SK-MEL-5 (cell line): ENCODE data around the gene MAML1. TPM values are rescaled to one million over a fixed set of nuclear protein-coding genes. Genes with fewer than 3 reads are reported as not detected.
A peak's percentile ranks its signal among the peaks of the same experiment; 100 is the strongest.
"Not testable (repeated sequence)": the region's sequence is repeated elsewhere in the genome, so short reads cannot be mapped to it uniquely, and the experiment has no call there.

Source experiments
- DNase-seq: peaks from one replicate; pipeline ENCODE4 v3.0.0-alpha.2; 2016; ENCODE audit warnings: low read depth, low spot score
- in situ Hi-C: cut with HindIII; loops from 2 replicates; pipeline ENCODE4 v1.10.0; 2016; ENCODE audit warnings: low sequenced_read_pairs, high pct_unique_total_duplicates, low pct_unique_long_range_greater_than_20kb
- polyA plus RNA-seq, 2 experiments: library from polyadenylated mRNA; depleted of rRNA; stranded (reverse); fragments of >200 nt; gene quantifications; 2 replicates each; pipeline ENCODE4 v1.2.3, GENCODE V29; 2015
- total RNA-seq: library from RNA; depleted of rRNA; stranded (reverse); fragments of >200 nt; shearing (Covaris generic); gene quantifications from 2 replicates; pipeline ENCODE4 v1.2.3, GENCODE V29; 2014; rRNA removed

The MAML1 gene, protein sequence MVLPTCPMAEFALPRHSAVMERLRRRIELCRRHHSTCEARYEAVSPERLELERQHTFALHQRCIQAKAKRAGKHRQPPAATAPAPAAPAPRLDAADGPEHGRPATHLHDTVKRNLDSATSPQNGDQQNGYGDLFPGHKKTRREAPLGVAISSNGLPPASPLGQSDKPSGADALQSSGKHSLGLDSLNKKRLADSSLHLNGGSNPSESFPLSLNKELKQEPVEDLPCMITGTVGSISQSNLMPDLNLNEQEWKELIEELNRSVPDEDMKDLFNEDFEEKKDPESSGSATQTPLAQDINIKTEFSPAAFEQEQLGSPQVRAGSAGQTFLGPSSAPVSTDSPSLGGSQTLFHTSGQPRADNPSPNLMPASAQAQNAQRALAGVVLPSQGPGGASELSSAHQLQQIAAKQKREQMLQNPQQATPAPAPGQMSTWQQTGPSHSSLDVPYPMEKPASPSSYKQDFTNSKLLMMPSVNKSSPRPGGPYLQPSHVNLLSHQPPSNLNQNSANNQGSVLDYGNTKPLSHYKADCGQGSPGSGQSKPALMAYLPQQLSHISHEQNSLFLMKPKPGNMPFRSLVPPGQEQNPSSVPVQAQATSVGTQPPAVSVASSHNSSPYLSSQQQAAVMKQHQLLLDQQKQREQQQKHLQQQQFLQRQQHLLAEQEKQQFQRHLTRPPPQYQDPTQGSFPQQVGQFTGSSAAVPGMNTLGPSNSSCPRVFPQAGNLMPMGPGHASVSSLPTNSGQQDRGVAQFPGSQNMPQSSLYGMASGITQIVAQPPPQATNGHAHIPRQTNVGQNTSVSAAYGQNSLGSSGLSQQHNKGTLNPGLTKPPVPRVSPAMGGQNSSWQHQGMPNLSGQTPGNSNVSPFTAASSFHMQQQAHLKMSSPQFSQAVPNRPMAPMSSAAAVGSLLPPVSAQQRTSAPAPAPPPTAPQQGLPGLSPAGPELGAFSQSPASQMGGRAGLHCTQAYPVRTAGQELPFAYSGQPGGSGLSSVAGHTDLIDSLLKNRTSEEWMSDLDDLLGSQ
- total RNA-seq: 5.1 TPM in 2 replicates
- polyA plus RNA-seq (2015; cell fraction: cytosol; rRNA removed): 13.5 and 22.3 TPM in 2 replicates
- 9.8 and 16.3 TPM in 2 replicates for polyA plus RNA-seq (2015; cell fraction: nucleus; rRNA removed)

DNA sequence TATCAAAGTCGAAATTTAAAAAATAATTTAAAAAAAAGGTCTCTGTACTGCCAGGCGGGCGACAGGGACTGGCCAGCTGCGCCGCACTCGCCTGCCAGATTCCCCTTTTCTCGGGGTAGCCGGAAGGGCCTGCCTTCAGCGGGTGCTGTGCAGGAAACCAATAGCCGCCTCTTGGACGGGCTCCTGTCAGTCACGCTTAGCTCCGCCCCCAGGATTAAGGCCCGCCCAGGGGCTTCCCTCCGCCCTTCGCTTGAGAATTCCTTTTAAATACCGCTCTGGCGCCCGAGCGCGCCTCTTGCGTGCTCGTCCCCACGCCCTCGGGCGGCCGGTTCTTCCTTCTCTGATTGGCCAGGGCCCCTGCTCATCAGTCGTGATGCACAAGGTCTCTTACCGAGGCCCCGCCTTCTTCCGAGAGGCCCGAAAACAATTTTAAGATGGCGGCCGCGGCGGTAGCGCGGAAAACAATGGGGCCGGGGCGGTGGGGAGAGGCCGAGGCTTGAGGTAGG is at the start of gene MAML1:
MAML1 (plus strand) TSS at position 411 of the 506 bp plus-strand sequence. CDS start 291 bp downstream, outside the sequence.
- DNase-seq: peak; percentile 98
- in situ Hi-C loops: no loop called here

DNA sequence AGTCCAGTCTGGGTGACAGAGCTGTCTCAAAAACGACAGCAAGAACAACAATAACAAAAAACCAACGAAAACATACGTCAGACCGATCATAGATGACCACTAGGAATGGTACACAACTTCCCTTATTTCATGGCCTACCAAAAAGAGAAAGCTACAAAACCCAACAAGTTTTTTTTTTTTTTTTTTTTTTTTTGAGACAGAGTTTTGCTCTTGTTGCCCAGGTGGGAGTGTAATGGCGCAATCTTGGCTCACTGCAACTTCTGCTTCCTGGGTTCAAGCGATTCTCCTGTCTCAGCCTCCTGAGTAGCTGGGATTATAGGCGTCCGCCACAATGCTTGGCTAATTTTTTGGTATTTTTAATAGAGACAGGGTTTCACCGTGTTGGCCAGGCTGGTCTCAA is 43.4 kb upstream of the MAML1 start:
- in situ Hi-C loops, DNase-seq: not testable (repeated sequence)

DNA sequence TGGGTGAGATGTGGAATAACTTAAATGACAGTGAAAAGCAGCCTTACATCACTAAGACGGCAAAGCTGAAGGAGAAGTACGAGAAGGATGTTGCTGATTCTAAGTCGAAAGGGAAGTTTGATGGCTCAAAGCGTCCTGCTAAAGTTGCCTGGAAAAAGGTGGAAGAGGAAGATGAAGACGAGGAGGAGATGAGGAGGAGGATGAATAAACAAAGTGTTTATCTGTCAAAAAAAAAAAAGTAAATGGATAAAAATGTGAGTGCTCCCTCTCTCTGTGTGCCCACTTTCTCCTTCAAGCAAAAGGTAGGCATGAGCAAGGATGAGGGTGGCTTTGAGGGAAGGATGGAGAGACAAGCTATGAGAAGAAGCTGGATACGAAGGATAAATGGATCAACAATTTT is 38.1 kb upstream of the MAML1 start:
- in situ Hi-C loops: no loop called here
- no peak for DNase-seq

DNA sequence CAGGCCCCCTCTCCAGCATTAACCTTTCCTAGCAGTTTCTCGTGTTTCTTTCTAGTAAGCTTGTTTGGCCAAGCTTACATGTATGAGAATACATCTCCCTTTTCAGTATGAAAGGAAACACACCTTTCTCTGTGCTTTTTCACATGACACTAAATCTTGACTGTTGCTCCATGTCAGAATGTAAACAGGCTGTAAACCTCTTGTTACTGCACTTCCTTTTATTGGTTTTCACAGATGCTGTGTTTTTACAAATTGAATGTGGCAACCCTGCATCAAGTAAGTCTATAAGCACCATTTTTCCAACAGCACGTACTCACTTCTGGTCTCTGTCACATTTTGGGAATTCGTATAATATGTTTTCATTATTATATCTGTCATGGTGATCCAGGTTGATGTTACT is 36.0 kb upstream of the MAML1 start:
- in situ Hi-C loops: no loop called here
- DNase-seq: no peak

DNA sequence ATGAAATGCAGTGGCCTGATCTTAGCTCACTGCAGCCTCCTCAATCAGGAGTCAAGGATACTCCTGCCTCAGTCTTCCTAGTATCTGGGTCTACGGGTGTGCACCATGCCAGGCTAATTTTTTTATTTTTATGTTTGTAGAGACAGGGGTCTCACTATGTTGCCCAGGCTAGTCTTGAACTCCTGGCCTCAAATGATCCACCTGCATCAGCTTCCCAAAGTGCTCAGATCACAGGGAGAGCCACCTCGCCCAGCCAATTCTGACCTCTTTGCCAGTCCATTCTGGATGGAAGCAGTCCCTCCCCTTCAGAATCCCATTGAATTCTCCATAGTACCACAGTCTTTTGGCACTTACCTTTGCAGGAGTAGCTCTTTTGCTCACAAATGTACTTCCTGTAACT is 35.5 kb upstream of the MAML1 start:
- DNase-seq: no peak
- in situ Hi-C loops: no loop called here

DNA sequence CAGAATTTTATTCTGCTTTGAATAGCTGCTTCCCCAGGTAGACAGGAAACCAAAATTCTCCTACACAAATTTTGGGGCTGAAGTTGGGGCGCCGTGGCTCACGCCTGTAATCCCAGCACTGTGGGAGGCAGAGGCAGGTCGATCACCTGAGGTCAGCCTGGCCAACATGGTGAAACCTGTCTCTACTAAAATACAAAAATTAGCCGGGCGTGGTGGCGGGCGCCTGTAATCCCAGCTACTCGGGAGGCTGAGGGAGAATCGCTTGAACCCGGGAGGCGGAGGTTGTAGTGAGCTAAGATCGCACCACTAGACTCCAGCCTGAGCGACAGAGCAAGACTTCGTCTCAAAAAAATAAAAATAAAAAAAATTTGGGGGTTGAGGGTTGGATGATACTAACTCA is 35.1 kb upstream of the MAML1 start:
- in situ Hi-C loops, DNase-seq: not testable (repeated sequence)

DNA sequence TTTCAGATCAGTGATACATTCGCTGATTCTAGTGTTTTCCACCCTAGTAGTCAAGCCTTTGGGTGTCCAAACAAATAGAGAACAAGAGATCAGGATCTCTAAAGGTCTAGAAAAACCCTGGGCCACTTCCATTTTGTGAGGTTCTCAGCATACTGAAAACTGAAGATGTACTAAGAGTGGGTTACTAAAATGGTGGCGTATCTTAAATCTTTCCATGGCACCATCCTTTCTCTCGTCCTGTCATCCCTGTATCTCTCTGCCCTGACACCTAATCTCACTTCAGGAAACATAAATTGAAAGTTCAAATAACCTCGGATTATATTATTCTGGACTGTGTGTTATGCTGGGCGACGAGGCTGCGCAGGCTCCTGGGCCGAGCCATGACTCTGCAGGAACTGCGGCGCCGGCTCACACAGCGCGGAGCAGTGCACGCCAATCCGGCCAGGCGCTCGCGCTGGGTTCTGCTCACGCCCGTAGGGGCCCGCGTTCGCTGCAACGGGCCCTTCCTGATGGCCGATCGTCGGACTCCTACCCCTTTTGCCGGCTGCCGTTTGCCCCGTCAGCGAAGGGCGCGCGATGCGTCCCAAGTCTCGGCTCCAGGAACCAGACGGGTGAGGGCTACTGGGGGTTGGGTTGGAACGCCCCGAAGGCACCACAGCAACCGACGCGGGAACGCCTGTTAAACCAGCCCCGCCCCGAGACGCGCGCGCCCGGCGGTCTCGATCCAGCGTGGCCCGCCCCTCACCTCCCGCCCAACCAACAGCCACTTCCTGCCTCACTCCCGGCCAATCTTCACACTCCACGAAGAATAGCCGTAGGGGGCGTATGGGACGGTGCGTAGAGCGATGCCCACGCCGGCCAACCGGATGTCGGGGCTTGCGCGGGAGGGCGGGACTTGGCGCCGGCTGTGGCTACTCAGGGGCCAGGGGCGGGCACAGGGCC is 34.4 kb upstream of the MAML1 start:
- peak; percentile 99 for DNase-seq
- in situ Hi-C loops: no loop called here

DNA sequence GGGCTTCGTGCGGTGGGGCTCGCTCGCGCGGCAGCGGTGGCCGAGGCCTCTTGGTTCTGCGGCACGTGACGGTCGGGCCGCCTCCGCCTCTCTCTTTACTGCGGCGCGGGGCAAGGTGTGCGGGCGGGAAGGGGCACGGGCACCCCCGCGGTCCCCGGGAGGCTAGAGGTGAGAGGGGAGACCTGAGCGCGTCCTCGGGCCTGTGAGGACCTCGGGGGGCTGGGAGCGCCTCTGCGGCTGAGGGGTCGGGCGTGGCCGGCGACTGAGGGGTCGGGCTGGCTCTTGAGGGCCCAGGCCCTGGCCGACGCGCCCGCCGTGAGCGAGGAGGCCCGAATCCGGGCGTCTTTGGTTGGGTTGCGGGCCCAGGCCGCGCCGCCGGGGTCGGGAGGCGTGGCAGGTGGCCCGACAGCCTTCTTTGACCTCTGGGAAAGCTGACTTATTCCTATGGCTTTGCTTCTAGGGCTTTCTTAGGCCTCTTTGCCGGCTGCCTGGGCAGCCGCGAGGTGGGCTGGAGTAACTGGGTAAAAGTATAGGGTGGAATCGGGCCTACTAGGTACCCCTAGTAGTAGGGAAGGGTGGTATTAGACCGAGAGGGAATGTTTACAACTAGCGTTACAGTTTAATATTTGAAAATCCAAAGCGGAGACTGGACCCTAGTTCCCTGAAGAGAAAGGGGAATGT is 33.5 kb upstream of the MAML1 start, which contains the start of gene CANX:
CANX (plus strand) TSS at position 33 of the 681 bp plus-strand sequence. CDS start 6,715 bp downstream, outside the sequence.
- in situ Hi-C loops: no loop called here
- peak; percentile 16 for DNase-seq

DNA sequence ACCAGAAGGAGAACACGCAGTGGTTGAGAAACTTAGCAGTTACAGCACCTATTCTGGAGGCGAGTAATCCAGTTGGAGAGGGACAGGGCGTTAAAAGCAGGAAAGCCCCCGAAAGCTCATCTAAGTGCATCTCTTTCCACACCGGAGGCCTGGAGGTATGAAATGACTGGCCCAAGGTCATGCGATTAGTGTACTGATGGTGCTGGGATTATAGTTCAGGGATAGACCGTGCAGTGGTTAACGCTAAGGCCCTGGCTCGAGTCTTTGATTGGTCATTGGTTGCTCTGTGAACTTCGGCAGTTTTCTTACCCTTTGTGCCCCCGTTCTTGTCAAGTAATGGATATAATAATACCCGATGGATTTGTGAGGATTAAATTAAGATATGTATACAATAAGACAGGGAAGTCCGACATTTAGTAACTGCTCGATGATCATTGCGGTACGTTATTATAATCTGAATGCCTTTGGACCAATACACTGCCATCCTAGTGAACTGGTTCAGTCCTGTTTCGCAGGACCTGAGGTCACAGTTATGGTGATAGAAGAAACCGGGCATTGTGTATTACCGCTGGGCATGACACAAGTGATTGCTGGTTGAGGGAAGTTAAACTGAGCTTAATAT is 32.9 kb upstream of the MAML1 start:
- peak; percentile 46 for DNase-seq
- in situ Hi-C loops: no loop called here

DNA sequence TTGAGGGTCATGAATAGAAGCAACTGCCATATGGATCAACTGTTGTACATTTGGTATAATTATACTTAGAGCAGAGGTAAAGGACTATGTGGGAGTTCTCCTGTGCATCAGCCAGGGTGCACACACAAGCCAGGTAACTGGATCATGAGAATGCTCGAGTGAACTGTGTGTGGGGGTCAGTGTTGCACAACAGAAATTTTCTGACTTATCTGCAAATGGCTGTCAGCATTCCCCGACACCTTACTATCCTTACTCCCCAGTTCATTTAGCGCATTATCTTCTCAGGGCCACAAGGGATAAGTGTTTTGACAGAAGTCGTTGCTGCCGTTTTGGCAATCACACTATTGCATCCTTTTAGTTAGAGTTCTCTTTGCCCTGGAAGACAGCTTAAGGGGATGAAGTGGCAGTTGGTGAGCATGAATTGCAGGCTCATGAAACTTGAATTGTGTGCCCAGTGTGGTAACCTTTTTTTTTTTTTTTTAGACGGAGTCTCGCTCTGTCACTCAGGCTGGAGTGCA is 32.2 kb upstream of the MAML1 start:
- DNase-seq: no peak
- in situ Hi-C loops: no loop called here

DNA sequence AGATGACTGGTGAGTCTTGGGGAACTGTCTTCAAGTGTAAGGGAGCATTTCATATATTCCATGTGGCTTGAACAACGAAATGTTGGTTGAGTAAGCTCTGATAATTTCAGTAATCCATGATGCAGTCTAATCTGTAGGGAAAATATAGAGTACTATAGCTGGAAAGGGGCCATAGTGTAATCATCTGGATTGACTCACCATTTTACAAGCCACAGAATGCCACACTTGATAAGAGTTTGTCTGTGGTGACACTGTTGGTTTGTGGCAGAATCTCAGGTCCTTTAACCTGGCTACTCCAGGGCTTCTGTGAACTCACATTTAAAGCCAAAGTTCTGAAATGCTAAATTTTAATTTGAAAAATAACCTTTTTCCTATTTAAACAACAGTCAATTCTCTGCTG is 16.3 kb upstream of the MAML1 start:
- no peak for DNase-seq
- in situ Hi-C loops: no loop called here

DNA sequence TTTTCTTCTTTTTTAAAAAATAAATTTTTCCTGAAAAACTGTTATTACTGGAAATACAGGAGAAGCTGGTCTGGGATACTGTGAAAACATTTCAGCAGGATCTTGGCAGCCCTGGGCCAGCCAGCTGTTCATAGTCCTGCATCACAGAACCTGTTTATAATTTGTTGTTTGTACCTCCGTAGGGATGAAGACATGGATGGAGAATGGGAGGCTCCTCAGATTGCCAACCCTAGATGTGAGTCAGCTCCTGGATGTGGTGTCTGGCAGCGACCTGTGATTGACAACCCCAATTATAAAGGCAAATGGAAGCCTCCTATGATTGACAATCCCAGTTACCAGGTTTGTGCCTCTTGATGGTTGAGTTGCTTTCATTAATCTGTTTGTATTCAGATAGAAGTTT is 12.4 kb upstream of the MAML1 start:
- DNase-seq: no peak
- in situ Hi-C loops: no loop called here

DNA sequence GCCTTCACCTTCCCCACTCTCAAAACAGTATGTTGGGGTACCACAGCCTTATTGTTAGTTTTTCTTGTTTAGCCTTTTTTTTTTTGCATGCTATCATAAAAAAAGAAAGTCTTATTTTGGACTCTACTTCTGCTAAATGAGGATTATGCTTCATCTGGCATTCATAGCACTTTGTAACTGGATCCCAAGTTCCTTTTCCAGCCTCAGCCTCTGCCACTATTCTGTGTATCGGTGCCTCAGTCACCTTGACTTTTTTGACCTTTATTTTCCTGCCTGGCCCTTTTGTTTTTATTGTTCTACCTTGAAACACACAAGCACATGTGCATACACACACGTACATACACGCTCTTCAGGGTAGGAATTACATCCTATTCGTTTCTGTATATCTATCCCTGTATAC is 8.5 kb upstream of the MAML1 start:
- in situ Hi-C loops: no loop called here
- no peak for DNase-seq

DNA sequence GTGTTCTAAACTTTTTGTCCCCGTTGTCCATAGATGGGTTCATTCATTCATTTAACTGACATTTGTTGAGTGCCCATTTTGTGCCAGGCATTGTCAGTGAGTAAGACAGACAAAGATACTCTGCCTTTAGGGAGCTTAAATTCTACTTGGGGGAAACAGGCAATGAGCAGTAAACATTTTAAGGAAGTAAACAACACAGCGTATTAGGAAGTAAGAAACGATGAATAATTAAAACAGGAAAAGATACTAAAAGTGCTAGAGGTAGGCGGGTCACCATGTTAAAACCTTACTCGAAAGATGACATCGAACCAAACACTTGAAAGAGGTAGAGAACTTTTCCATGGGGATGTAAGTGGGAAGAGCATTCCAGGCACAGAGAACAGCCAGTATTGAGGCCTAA is 5.5 kb upstream of the MAML1 start:
- in situ Hi-C loops: no loop called here
- no peak for DNase-seq

DNA sequence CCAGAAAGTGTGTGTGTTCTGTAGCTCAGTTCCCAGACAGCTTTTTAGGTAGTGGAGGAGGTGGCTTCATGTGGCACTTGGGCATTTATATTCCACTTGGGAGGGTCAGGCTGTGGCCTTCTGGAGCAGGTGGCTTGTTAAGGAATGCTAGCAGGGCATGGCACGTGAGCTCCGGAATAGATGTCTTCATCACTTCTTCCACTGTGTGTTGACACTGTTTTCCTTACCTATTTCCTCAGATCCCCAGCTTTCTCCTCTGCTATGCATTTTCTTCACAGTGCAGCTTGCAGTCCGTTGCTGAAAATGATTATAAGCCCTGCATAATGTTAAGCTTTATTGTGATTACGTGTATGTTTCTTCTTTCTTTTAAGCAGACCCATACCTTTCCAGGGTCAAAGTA is 3.3 kb upstream of the MAML1 start:
- in situ Hi-C loops: no loop called here

DNA sequence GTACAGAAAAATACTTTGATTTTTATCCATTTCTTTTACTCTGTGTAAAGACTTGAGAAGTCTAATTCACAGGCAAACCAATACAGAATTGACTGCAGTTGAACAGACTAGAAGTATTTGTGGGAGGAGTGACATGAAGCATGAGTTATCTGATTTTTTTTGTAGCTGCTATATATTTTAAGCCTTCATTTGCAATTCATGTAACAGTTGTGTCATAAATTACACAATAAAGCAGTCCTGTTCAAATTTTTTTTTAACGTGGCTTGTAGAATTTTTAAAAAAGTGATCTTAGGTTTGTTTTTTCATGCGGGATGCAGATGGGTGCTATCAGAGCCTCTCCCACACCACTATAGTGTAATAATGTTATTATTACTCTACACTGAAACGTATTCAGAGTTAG is 2.9 kb upstream of the MAML1 start:
- DNase-seq: no peak
- in situ Hi-C loops: no loop called here

More for the DNA sequence above, 3.3 kb upstream of the MAML1 start:
- no peak for DNase-seq
